ENCODE data around the gene GRK6.

Gene GRK6

DNA sequence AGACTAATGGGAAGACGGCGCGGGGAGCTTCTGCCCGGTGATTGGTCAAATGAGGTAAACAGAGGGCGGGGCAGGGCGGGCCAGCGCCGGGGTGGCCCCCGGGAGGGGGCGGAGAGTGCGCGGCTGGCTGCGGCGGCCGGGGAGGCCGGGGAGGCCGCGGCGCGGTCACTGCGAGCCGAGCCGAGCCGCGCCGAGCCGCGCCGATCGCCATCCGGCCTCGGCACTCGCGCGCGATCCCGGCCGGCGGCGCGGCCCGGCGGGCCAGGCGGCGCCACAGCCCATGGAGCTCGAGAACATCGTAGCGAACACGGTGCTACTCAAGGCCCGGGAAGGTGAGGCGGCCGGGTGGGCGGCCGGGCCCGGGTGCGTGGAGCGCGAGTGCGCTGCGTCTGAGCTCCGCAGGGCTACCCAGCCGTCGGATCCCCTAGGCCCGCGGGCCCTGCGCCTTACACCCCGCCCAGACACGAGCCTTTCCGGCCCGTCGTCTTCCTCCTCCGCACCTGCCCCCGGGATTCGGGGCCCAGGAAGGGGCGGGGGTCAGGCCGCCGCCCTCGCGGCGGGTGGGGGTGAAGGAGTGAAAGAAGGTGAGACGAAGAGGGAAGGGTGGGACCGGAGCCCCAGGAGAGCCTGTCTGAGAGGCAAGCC lies at the start of gene GRK6:
Gene GRK6, plus strand, starts transcription at position 111 of the 645 bp plus-strand sequence. Its CDS starts 170 bp downstream, at position 281.
- peak in 1 of 2 donors; percentile 53 for DNase-seq (ENCODE audit: low read depth in 2 of 2)

GRCh38 chr5:177377851-177378776 lies 48.4 kb upstream of the GRK6 start:
- DNase-seq (ENCODE audit: low read depth in 2 of 2) = no peak

DNA sequence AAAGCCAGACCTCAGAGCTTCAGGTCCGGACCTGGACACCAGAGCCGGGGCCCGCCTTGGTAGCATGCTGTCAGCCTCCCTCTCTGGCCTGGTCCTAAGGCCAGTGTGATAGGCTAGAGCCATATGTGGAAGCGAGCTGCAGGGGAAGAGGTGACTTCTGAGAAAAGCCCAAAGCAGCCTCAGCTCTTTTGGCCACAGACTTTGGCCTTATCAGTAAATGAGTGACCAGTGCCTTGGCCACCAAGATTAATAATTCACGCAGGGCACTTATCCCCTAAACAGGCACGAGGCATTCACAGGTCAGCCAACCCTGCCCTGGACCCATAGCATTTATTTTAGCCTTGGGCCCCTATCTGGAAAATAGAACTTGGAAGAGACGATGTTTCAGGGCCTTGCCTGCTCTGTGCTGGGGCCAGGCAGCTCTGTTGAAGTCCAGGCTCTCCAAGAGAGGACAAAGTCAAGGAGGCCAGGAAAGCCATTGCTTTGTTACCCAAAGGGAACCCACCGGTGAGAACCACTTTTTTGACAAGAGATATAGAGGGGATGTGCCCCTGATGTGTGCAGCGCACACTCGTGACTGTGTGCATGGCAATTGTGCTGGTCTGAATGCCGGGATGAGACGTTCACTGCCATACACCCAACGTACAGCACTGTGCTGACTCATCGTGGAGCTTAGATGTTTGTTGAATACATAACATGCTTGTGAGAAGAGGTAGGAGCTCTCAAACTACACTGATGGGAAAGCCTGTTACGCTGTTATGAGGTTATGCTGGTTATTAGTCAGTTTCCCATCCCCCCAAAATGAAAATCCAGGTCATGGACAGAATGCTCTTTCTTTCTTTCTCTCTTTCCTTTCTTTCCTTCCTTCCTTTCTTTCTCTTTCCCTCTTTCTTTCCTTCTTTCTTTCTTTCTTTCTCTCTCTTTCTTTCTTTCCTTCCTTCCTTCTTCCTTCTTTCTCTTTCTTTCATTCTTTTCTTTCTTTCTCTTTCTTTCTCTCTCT lies 47.3 kb upstream of the GRK6 start:
- DNase-seq (ENCODE audit: low read depth in 2 of 2) = no peak

GRCh38 chr5:177380805-177381126 lies 45.7 kb upstream of the GRK6 start:
- DNase-seq (ENCODE audit: low read depth in 2 of 2) = no peak

DNA sequence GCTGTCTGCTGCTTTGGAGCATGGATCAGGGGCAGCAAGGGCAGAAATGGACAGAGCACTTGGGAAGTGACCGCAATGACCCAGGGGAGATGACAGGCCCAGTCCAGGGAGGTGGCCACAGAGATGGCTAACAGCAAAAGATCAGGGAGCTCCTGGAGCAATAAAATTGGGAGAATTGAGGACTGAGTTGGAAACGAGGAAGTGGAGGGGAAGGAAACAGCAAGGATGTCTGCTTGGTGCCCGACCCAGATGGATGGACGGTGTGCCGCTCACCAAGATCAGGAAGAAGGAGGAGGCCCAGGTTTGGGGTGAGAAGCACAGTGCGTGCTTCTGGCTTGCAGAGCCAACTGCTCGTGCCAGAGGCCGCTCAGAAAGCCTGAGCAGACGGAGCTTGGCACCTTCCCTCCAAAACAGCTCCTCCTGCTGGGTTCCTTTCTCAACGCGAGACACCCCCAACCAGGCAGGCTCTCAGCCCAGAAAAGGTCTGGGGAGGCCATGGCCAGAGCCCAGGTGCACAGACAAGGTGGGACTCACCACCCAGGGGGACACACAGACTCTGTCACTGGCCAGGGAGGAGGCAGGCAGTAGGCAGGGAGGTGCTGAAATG lies 44.0 kb upstream of the GRK6 start:
- no peak for DNase-seq (ENCODE audit: low read depth in 2 of 2)

DNA sequence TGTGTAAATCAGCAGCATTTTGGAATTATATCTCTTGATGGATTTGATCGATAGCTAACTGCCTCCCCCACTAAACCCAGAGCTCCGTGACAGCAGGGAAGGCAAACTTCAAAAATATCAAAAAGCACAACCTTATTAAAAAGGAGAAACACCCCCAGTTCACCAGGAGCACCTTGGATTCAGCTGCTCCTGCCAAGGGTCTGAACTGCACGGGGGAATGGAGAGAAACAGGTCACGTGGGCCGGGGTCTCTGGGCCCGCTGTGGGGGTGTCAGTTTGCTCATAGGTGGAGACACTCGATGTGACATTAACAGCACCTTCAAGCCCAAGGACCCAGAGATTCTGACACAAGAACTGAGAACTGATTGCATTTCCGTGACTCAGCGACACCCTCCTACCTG lies 43.3 kb upstream of the GRK6 start:
- no peak for DNase-seq (ENCODE audit: low read depth in 2 of 2)

- no peak for DNase-seq (ENCODE audit: low read depth in 2 of 2)
Measured at GRCh38 chr5:177384134-177384533, 42.3 kb upstream of the GRK6 start, which contains the start of gene SLC34A1. SLC34A1 (plus strand) TSS chr5:177384434; CDS start chr5:177385742, 1,308 bp downstream.

DNA sequence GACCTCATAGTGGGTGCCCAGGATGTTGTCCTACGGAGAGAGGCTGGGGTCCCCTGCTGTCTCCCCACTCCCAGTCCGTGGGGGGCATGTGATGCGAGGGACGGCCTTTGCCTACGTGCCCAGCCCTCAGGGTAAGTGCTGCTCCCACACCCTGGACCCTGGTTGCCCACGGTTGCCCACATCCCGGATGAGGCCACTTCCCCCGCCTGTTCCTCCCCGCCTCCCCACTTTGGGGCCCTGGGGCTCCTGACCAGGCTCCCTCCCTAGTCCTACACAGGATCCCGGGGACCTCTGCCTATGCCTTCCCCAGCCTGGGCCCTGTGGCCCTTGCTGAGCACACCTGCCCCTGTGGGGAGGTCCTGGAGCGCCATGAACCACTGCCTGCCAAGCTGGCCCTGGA lies 40.8 kb upstream of the GRK6 start:
- DNase-seq (ENCODE audit: low read depth in 2 of 2) = no peak

DNA sequence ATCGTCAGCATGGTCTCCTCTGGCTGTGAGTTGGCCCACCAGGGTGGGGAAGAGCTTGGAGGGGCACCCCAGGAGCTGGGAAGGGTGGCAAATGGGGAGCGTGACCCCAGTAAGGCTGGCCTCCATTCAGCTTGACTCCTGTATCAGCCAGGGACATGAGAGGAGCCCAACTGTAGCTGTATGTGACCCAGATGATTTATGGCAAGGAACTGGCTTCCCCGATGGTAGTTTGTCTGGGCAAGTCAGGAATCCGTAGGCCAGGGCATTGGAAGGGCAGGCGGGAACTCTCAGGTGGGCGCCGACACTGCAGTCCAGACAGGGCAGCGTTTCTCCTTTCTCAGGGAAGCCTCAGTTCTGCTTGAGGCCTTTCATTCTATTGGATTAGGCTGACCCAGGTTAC lies 39.9 kb upstream of the GRK6 start:
- no peak for DNase-seq (ENCODE audit: low read depth in 2 of 2)

DNA sequence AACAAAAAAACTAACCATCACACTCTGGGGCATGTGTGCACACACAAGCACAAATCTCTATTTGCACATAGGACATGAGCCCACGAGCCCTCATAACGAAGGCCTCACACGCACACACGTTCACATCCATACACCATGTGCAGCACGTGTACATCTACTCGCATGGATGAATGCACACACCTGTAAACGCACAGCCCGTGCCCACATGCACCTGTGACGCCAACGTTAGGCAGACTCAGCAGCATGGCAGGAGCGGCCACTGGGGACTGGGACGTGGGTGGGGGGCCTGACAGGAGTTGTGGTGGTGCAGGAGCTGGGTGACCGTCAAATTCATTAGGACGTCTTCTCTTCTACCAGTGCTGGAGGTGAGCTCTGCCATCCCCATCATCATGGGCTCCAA lies 39.1 kb upstream of the GRK6 start:
- DNase-seq (ENCODE audit: low read depth in 2 of 2) = no peak

GRCh38 chr5:177388521-177389052 lies 37.9 kb upstream of the GRK6 start:
- no peak for DNase-seq (ENCODE audit: low read depth in 2 of 2)

- no peak for DNase-seq (ENCODE audit: low read depth in 2 of 2)
Measured at GRCh38 chr5:177389241-177390169, 37.0 kb upstream of the GRK6 start.

- peak; percentile 68 to 86 for DNase-seq (ENCODE audit: low read depth in 2 of 2)
Measured at GRCh38 chr5:177390363-177391300, 35.8 kb upstream of the GRK6 start.

DNA sequence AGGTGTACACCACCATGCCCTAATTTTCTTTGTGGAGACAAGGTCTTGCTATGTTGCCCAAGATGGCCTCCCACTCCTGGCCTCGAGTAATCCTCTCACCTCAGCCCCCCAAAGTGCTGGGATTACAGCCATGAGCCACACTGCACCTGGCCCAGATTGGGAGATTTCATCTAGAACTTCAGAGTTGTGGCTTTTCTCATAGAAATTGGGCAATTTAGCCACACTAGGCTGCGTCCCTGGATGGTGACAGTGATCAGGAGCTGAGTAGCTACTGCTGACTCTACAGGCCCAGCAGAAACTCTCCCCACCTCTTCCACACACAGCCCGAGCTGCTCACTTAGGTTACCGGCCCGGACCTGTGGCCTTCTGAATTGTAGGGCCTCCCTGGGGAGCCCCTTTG lies 33.7 kb upstream of the GRK6 start:
- DNase-seq (ENCODE audit: low read depth in 2 of 2) = no peak

GRCh38 chr5:177393206-177393765 lies 33.2 kb upstream of the GRK6 start:
- no peak for DNase-seq (ENCODE audit: low read depth in 2 of 2)

- no peak for DNase-seq (ENCODE audit: low read depth in 2 of 2)
Measured at GRCh38 chr5:177393990-177394389, 32.5 kb upstream of the GRK6 start.

DNA sequence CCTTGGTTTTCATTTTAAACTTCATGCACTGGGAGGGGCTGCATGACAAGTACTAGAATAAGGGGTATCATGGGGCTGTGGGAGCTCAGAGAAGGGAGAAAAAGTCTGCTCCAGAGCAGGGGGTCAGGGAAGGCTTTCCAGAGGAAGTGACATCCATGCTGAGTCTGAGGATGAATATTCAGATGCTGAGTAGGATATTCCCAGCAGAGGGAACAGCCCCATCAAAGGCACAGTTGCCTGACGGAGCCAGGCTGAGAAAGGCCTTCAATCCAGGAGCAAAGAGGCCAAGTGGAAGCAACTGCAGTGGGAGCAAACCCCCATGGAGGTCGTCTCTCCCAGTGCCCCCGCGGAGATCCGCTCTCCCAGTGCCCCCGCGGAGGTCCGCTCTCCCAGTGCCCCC lies 30.4 kb upstream of the GRK6 start:
- no peak for DNase-seq (ENCODE audit: low read depth in 2 of 2)

GRCh38 chr5:177396807-177397206 lies 29.7 kb upstream of the GRK6 start:
- DNase-seq (ENCODE audit: low read depth in 2 of 2) = no peak
